HCT116 (cell line): ENCODE results near the gene ZFR.

ENCODE experiments used
- CEBPB ChIP-seq: IDR thresholded peaks from 2 replicates; pipeline ENCODE4 v1.6.1; 2012; ENCODE audit warnings: low read depth
- CTCF ChIP-seq, 3 experiments: fragments of 200-600 bp in 1 of 3; sonication (generic) in 1 of 3; IDR thresholded peaks in 2 of 3; conservative IDR thresholded peaks in 1 of 3; 2 replicates each; pipeline ENCODE4 v1.5.1; 2012 to 2017; ENCODE audit warnings: low read depth in 2 of 3, low read length in 2 of 3, antibody characterized with exemption in 1 of 3, borderline replicate concordance in 1 of 3, control low read depth in 1 of 3, mild to moderate bottlenecking in 1 of 3, mixed read lengths in 1 of 3, mixed run types in 1 of 3, moderate library complexity in 1 of 3; ENCODE audit not compliant: insufficient read depth in 1 of 3
- EGR1 ChIP-seq: IDR thresholded peaks from 2 replicates; pipeline ENCODE4 v1.6.1; 2012; ENCODE audit warnings: low read depth
- EZH2 ChIP-seq: fragments of 200-600 bp; sonication (generic); IDR thresholded peaks from 2 replicates; pipeline ENCODE4 v1.6.1; 2017; ENCODE audit warnings: antibody characterized with exemption, mixed run types
- EZH2phosphoT487 ChIP-seq: fragments of 200-600 bp; IDR thresholded peaks from 2 replicates; pipeline ENCODE4 v1.6.1; 2018; ENCODE audit warnings: antibody characterized with exemption, borderline replicate concordance
- FOSL1 ChIP-seq: IDR thresholded peaks from 2 replicates; pipeline ENCODE4 v1.6.1; 2012; ENCODE audit warnings: low read depth
- POLR2A ChIP-seq: IDR thresholded peaks from 2 replicates; pipeline ENCODE4 v1.7.0; 2011; ENCODE audit warnings: borderline replicate concordance; ENCODE audit not compliant: insufficient read depth, insufficient read length; ENCODE audit errors: extremely low read depth
- POLR2AphosphoS5 ChIP-seq: IDR thresholded peaks from 2 replicates; pipeline ENCODE4 v1.6.1; 2011; ENCODE audit warnings: mild to moderate bottlenecking, low read depth, low read length, moderate library complexity
- REST ChIP-seq: IDR thresholded peaks from 2 replicates; pipeline ENCODE4 v1.6.1; 2012; ENCODE audit warnings: low read depth
- SIN3A ChIP-seq: IDR thresholded peaks from 2 replicates; pipeline ENCODE4 v1.6.1; 2012; ENCODE audit warnings: low read depth
- SRF ChIP-seq: IDR thresholded peaks from 2 replicates; pipeline ENCODE4 v1.6.1; 2012; ENCODE audit warnings: low read depth
- ZBTB33 ChIP-seq: IDR thresholded peaks from 2 replicates; pipeline ENCODE4 v1.6.1; 2011; ENCODE audit warnings: mild to moderate bottlenecking, low read length, moderate library complexity; ENCODE audit not compliant: insufficient replicate concordance; ENCODE audit errors: extremely low read depth
- ZNF274 ChIP-seq: fragments of 200-500 bp; sonication (Bioruptor generic); IDR thresholded peaks from 2 replicates; pipeline ENCODE4 v1.6.1; 2014; ENCODE audit warnings: mild to moderate bottlenecking, low read depth, low read length, inconsistent platforms

GRCh38 chr5:32369542-32370155 lies 74.9 kb downstream of the ZFR start:
- TF ChIP-seq EZH2 = no peak
- no peak for TF ChIP-seq CTCF (IDR thresholded peaks at IDR 0.05 in 2 of 3, conservative IDR thresholded peaks at IDR 0.05 in 1 of 3; ENCODE audit: borderline replicate concordance in 1 of 3, insufficient read depth in 1 of 3, low read depth in 2 of 3, low read length in 2 of 3)
- no peak for TF ChIP-seq REST
- TF ChIP-seq POLR2A = no peak
- no peak for TF ChIP-seq POLR2AphosphoS5
- no peak for TF ChIP-seq FOSL1
- no peak for TF ChIP-seq EZH2phosphoT487
- TF ChIP-seq SRF = no peak
- TF ChIP-seq ZNF274 = no peak
- no peak for TF ChIP-seq CEBPB
- no peak for TF ChIP-seq EGR1
- no peak for TF ChIP-seq ZBTB33
- TF ChIP-seq SIN3A = no peak
